H4 (cell line): Measurements from ENCODE around the gene CMTM8. TPM values are rescaled to one million over a fixed set of nuclear protein-coding genes. Genes with fewer than 3 reads are reported as not detected.
A peak's percentile ranks its signal among the peaks of the same experiment; 100 is the strongest.
"Not testable (repeated sequence)": the region's sequence is repeated elsewhere in the genome, so short reads cannot be mapped to it uniquely, and the experiment has no call there.

Experiments used
- DNase-seq: peaks from one replicate; pipeline ENCODE4 v3.0.0-alpha.2; 2015; ENCODE audit warnings: low spot score
- total RNA-seq: library from RNA; depleted of rRNA; stranded (reverse); fragments of >200 nt; shearing (Covaris generic); gene quantifications from 2 replicates; pipeline ENCODE4 v1.2.3, GENCODE V29; 2014

Gene CMTM8
- total RNA-seq, 1 experiment from 2014 or later = 2.5 TPM

DNA sequence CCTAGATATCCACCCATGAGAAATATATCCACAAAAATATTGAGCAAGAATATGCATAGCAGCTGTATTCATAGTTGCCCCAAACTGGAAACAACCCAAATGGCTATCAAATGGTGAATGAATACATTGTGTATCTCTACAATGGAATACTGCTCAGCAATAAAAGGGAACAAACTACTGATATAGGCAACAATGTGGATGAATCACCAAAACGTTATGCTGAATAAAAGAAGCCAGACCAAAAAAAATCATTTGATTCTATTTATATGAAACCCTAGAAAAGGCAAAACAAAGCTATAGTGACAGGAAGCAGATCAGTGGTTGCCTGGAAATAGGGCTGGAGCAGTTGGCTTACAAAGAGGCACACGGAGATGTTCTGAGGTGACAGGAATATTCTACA, 137.6 kb downstream of the CMTM8 start:
- no peak for DNase-seq

DNA sequence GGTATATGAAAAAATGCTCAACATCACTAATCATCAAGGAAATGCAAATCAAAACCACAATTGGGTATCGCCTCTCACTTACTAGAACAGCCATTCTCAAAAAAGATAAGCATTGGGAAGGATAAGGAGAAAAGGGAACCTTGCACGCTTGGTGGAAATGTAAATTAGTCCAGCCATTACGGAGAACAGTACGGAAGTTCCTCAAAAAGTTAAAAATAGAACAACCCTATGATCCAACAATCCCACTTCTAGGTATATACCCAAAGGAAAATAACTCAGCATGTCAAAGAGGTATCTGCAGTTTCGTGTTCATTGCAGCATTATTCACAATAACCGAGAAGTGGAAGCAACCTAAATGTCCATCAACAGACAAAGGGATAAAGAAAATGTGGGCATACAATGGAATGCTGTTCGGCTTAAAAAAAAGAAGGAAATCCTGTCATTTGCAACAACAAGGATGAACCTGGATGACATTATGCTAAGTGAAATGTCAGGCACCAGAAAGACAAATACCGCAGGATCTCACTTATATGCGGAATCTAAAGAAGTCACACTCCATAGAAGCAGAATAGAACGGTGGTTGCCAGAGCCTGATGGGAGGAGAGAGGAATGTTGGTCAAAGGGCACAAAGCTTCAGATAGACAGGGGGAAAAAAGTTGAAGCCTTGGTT, 141.5 kb downstream of the CMTM8 start:
- no peak for DNase-seq

DNA sequence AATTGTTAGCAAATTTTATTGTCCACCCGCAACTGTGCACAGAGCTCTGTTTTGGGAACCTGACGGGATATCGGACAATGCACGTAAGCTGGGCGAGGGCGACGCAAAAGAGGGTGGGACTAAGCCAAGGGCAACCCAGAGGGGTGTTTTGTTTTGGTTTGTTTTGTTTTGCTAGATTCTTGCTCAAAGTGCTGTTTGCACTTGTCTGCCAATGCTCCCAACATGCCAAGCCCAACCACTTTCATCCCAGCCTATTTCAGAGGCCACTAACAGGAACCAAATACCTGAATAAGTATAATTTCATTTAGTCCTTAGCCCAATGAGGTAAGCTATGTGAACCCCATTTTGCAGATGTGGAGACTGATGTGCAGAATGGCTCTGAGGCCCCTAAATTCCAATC, 143.4 kb downstream of the CMTM8 start:
- no peak for DNase-seq

DNA sequence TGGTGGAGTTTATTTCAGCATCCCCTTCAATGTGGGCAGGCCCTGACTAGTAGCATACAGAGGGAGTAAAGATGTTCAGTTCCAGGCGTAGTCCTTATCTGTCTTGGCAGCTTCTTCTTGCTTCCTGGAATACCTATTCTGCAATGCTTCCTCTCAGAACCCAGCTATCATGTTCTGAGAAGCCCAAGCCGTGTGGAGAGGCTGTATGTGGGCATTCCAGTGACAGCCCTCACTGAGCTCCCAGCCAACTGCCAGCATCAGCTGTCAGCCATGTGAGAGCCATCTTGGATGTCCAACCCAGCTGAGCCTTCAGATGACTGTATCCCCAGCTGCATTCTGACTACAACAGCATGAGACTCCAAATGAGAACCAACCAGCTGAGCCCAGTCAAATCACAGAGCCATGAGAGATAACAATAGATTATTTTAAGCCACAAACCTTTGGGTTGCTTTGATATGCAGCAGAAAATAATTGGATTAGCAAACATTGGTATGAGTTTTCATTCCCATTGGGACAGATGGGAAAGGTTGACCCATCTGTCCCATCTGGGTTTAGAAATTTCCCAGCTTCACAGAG, 144.7 kb downstream of the CMTM8 start:
- DNase-seq = no peak

DNA sequence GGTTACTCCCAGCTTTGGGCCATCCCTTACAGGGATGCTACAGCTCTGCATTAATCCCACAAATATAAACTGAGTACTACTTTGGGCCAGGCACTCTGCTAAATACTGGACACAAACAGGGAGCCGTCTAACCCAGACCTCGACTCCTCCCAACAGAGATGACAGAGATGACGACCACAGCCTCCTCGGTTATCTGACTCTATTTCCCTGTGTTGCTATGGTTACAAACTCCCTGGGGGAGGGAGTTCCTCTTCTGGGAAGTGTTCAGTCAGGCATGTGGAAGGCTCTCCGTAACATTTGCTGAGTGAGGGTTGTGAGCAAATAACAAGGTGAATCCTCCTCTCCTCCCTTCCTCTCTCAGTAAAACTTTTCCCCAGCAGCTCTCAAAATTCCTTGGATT, 146.5 kb downstream of the CMTM8 start:
- no peak for DNase-seq

DNA sequence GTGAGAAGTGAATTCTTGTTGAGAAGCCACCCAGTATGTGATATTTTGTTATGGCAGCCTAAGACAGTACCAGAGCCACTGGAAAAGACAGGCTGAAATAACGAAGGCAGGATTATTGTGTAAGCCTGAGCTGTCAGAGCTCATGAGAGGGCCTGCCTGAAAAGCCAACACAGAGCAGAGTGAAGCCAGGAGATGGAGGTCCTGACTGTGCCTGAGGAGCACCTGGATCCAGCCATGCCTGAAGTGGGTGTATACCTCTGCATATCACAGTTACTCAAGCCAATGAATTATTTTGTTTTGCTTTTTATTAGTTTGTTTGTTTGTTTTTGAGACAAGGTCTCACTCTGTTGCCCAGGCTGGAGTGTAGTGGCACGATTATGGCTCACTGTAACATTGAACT, 149.0 kb downstream of the CMTM8 start:
- no peak for DNase-seq

DNA sequence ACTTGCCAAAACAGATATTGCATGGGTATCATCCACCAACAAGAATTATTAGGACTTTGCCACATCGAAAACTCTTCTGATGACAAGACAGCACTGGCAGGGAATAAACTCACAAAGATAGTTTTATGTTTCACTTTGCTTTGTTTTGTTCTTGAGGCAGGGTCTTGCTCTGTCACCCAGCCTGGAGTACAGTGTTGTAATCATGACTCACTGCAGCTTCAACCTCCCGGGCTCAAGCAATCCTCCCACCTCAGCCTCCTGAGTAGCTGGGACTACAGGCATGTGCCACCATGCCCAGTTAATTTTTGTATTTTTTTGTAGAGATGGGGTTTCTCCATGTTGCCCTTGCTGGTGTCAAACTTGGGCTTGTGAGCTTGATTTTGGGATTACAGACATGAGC, 151.1 kb downstream of the CMTM8 start:
- not testable (repeated sequence) for DNase-seq

DNA sequence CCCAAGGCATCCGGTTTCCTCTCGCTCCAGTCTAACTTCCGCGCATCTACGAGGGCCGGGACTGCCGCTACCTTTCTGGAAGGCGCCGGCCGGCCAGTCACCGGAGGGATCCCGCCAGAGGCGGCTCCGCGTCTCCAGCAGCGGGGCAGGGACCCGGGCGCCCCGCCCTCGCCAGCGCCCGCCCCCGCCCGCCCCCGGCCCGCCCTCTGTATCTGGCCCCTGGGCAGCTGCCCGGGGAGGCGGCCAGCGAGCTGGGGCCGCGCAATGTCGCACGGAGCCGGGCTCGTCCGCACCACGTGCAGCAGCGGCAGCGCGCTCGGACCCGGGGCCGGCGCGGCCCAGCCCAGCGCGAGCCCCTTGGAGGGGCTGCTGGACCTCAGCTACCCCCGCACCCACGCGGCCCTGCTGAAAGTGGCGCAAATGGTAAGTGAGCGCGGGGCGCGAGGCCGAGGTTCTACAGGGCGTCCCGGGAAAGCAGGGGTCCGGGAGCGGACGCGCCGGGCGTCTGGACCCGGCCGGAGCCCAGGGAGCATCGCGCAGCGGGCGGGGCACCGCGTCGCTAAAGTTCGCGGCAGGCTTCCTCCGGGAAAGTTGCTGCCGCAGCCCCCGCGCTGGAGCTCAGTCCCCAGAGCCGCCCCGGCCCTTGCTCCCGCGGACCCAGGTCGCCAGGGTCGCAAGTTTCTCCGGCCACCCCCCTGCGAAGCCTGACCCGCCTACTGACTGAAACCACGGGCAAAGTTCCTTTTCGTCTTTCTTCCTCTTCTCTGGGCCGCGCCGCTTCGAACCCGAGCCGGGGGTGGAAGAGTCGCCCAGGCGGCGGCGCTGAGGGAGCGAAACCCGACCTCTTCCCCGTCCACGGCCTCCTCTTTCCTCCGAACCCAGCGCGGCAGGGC, 153.4 kb downstream of the CMTM8 start, which contains the start of gene CMTM7:
Gene CMTM7, plus strand, starts transcription at position 211 of the 893 bp plus-strand sequence. Its CDS starts 54 bp downstream, at position 265.
- DNase-seq = peak; percentile 35

DNA sequence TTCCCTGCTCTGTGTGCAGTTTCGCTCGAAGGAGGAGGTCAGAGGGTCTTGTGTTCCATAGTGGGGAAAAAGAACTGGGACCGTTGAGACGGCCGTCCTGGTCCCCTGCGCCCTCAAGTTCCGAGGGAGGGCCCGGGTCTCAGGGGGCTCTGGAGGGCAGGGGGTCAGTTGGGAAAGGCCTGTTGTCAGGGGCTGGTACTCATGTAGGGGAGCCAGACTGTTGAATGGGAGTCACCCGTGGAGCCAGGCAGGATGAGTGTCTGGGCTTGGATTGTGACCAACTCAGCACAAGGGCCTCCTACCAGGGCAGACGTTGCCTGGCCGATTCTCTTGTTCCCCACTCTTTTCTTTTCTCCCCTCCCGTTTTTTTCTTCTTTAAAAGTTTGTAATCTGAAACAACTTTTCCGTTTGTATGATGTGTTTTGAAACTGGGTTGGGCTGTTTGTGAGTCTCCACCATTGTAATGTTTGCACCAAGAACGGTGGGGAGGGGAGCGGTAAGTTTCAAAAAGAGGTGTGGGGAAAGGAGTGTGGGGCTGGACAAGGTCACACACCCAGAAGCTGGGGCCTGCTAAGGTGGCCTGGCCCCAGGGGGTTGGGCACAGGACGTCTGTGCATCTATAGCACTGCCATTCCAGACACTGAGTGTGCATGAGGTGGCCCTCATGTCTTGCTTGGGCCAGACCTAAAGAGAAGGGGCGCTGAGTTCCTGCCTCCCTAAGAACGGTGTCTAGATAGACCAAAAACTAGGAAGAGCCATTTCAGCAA, 154.2 kb downstream of the CMTM8 start:
- DNase-seq = peak; percentile 19

DNA sequence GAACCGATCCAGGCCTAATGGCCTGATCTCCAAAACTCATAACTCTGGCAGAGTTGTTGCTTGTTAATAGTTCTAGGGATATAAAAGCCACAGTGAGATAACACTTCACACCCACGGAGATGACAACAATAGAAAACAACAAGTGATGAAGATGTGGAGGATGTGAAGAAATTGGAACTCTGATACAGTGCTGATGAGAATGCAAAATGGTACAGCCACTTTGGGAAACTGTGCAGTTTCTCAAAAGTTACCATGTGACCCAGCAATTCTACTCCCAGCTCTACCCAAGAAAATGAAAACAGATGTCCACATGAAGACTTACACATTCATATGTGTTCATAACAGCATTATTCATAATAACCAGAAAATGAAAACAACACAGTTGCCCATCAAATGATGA, 157.0 kb downstream of the CMTM8 start:
- no peak for DNase-seq

DNA sequence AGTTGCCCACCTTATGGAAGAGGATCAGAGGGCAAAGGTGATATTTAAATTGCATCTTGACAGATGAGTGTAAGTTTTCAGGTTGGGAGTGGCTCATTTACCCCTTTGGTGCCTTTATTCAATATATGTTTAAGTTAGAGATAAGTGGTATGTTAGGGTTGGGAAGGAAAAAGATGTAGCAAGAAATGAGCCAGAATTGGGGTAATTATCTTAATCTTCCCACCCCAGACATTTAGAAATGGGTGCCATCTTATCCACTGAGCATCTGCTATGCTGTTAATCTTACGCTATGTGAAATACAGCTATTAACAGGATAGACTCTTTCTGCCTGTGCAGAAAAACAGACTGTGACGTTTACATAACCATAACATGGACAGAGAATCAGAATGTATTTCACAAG, 159.5 kb downstream of the CMTM8 start:
- no peak for DNase-seq

DNA sequence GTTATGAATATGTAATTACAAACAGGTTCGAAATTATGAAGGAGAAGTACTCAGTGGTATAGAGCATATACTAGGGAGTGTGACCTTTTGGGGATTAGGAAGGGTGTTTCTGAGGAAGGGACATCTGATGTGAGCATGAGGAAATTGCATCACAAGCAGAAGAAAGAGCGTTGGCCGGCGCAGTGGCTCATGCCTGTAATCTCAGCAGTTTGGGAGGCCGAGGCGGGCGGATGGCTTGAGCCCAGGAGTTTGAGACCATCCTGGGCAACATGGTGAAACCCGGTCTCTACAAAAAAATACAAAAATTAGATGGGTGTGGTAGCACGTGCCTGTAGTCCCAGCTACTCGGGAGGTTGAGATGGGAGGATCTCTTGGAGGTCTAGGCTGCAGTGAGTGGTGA, 160.1 kb downstream of the CMTM8 start:
- DNase-seq = no peak

DNA sequence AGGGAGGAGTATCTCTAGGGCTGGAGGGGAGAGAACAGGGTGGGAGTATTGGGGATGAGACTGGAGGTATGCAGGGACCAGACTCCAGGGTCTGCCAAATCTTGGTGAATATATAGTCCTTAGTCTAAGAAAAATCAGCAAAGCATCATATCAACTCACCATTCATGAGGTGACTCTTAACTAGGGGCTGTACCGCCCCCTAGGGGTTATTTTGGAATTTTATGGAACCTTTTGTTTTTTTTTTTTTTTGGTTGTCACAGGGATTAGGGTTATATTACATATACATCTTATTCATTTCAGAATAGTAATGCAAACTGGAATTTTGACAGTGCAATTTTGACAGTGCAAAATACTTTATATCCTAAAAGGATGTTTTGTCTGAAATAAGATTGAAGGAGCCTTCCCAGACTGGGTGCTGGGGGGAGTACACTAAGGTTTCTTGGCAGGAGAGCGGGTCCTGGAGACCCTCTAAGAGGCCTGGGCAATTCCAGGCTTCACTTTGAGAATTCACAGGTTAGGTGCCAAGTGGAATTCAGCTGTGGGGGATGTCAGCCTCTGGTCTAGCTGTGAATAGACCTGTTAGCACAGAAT, 160.6 kb downstream of the CMTM8 start:
- peak; percentile 14 for DNase-seq

DNA sequence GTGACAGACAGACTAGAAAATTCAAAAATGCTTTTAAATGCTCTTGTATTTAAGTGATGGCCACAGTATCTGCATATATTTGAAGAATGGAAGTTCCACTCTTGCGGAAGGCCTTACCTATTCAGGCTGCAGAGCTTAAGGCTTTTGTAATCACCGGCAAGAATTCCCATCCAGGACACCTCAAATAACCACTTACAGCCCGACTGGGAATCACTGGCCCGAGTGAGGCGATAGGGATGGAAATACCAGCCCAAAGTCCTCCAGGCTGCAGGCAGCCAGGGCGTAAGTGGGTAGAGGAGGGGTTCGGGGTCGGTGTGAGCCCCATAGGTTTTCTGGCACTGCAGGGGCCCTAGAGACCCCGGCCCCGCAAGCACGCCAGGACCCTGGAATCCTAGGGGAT, 162.6 kb downstream of the CMTM8 start:
- DNase-seq = no peak

DNA sequence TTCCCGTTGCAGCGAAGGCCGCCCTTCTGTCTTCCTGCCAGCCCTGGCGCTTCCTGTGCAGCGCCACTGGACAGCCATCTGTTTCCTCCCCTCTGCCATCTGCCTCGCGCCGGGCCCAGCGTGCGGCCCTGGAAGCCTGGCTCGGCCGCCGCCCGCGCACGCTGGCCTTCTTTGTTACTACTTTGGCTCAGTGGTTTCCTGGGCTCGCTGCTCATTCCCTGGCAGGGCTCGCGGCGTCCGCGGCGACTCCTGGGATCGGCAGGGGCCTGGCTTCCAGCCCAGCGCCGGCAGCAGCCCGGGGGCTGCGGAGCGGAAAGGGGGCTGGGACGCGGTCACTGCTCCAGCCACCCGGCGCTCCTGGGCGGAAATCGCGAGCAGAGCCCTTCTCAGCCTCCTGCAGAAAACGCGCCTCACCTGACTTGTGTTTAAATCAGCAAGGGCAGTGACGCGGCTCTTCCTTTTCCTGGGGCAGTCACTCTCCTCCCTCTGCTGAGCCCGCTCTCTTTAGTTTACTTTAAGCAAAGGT, 163.1 kb downstream of the CMTM8 start:
- peak; percentile 70 for DNase-seq

DNA sequence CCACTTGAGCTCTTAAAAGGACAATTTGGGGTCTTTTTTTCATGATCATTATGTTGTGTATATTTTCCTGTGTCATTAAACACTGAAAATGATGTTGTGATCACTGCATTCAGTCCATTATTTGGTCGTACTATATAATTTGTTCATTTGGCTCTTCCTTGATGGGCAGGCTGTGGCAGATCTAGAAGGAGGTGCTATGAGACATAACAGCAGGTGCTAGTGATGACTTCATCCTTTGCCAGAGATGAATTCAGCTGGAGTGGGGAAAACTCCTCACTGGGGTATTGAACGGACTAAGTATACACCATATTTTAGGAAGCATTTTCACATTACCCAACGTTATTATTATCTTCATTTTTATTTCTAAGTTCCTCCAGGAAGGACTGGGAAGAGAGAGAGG, 165.2 kb downstream of the CMTM8 start:
- no peak for DNase-seq

DNA sequence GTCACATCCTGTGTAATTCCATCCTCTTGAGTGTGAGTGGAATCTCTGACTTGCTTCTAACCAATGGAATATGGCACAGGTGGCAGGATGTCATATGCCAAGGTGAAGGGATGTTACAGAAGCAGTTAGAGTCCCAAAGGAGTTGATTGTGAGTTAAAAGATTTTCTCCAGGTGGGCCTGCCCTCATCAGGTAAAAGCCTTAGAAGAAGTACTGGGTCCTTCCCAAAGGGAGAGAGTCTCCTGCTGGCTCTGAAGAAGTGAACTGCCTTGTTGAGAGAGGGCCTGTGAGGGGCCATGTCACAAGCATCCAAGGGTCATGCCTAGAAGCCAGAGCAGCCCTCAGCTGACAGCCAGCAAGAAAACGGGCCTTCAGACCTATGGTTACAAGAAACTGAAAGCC, 166.2 kb downstream of the CMTM8 start:
- DNase-seq = no peak

DNA sequence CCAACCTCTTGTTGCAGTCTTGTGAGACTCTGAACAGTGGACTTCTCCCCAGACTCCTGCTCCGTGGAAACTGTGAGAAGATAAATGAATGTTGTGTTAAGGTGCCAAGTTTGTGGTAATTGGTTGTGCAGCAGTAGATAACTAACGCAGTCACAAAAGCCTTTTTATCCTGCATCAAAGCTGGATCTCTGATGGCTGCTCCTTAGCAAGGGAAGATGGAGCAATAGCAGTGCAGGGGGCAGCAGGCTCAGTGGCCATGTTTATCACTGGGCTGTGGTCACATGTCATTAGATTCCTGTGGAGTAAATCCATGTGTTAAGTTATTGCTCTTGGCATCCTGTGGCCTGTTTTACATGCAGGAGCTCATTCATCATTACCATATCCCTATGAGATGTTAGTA, 166.7 kb downstream of the CMTM8 start:
- DNase-seq = no peak

DNA sequence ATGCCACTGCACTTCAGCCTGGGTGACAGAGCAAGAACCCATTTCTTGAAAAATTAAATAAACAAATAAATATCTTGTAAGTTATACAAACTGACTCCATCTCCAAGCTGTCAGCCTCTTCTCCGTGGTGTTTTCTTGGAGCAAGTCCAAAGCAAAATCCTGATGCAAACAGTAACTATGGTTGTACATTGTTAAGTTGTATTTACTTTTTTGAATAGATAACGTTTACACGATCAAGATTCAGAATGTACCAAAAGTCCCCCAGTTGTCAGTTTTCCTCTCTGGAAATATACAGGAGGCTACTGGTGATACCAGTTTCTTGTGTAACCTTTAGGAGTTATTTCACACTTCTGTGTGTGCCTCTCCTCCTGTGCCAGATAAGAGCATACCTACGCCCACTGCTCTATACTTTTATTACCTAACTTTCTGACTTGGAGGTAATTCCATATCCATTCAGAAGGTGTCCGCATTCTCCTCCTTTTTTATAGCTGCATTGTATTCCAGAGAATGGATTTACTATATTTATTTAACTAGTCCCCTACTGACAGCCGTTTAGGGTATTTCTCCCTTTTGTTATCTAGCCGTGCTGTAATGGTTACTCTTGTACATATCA, 167.3 kb downstream of the CMTM8 start:
- DNase-seq = no peak

DNA sequence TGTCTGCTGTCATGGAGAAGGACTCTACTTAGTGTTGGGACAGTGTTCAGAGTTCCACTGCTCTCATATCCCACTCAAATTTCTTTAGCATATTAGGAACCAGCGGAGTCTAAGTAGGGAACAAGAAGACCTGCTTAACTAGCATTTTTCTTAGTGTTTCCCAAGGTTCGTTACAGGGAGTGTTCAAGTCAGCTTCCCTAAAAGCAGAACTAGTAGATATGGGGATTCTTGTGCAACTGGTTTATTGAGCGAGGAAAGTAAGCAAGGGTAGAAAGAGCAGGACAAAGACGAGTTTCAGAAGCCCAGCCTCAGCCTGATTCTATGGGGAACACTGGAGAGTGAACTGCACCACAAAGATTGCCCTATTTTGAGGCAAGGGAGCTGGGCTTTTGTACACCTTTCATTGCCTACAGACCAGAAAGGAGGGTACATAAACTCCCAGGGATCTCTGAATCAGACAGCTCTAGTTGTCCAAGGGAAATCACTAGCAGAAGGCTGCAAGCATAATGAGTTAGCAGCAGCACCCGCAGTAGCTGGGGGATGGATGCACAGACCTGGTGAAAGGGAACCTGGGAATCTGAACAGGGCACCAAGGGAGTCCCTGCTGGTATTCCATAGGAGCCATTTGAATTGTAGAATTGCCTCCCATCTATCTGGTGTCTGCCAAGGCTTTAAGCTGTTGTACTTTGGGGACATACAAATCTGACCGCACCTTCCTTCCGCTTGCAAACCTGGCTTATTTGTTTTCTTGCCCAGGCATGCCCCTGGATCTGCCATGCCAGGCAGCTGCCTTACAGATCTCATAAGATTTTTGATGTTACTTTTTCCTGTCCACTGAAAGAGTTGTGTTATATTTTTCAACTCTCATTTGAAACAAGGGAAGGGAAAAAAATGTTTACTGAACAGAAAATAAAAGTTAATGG, 168.3 kb downstream of the CMTM8 start:
- no peak for DNase-seq
